DND-41 (cell line): ENCODE data around the gene TOMM7.

ENCODE experiments used
- ATAC-seq: fragments of 200-7000 bp; cut with Tn5 transposase; 3 replicates; pipeline ENCODE4 v1.9.1; 2021; ENCODE audit warnings: low read depth; ENCODE audit not compliant: insufficient read depth
- DNase-seq: peaks from one replicate; pipeline ENCODE4 v3.0.0-alpha.2; 2020
- H2AFZ ChIP-seq: 2 replicates; pipeline ENCODE4 v1.6.0; 2012; ENCODE audit warnings: low read depth, low read length
- H3K27ac ChIP-seq: 2 replicates; pipeline ENCODE4 v1.5.1; 2012; ENCODE audit warnings: low read length, inconsistent platforms
- H3K27me3 ChIP-seq: fragments of 200-600 bp; sonication (generic); 2 replicates; pipeline ENCODE4 v1.6.0; 2012; ENCODE audit warnings: low read length, mild to moderate bottlenecking, inconsistent platforms; ENCODE audit not compliant: insufficient read depth, poor library complexity
- H3K36me3 ChIP-seq: 2 replicates; pipeline ENCODE4 v1.5.1; 2012; ENCODE audit warnings: low read length, inconsistent platforms; ENCODE audit not compliant: insufficient read depth
- H3K4me1 ChIP-seq: 2 replicates; pipeline ENCODE4 v1.5.1; 2012; ENCODE audit warnings: mild to moderate bottlenecking, low read length; ENCODE audit not compliant: insufficient read depth
- H3K4me2 ChIP-seq: 2 replicates; pipeline ENCODE4 v1.6.0; 2012; ENCODE audit warnings: mild to moderate bottlenecking, moderate library complexity, low read length, inconsistent platforms; ENCODE audit not compliant: insufficient read depth
- H3K4me3 ChIP-seq, 2 experiments: fragments of 200-600 bp in 1 of 2; shearing (Covaris generic) in 1 of 2; 2 replicates each; pipeline ENCODE4 v1.5.1; 2012 to 2016; ENCODE audit warnings: inconsistent platforms in 2 of 2, low read length in 2 of 2, mild to moderate bottlenecking in 2 of 2, low read depth in 1 of 2, moderate library complexity in 1 of 2
- H3K79me2 ChIP-seq: 2 replicates; pipeline ENCODE4 v1.6.0; 2012; ENCODE audit warnings: low read length, inconsistent platforms; ENCODE audit not compliant: insufficient read depth
- H3K9ac ChIP-seq: 2 replicates; pipeline ENCODE4 v1.6.0; 2012; ENCODE audit warnings: low read depth, mild to moderate bottlenecking, inconsistent platforms, low read length, moderate library complexity
- H3K9me3 ChIP-seq: 2 replicates; pipeline ENCODE4 v1.5.1; 2012; ENCODE audit warnings: low read length, moderate library complexity, mild to moderate bottlenecking, inconsistent platforms; ENCODE audit not compliant: insufficient read depth, severe bottlenecking
- H4K20me1 ChIP-seq: 2 replicates; pipeline ENCODE4 v1.6.0; 2012; ENCODE audit warnings: low read length; ENCODE audit not compliant: insufficient read depth
- EZH2 ChIP-seq: IDR thresholded peaks from 3 replicates; pipeline ENCODE4 v1.6.1; 2012; ENCODE audit warnings: borderline replicate concordance, low read depth, mild to moderate bottlenecking, moderate library complexity, low read length, inconsistent platforms; ENCODE audit not compliant: severe bottlenecking
- TF ChIP-seq, protein P1 (sequence below): IDR thresholded peaks from 2 replicates; pipeline ENCODE4 v1.5.1; 2012; ENCODE audit warnings: borderline replicate concordance, low read length, moderate library complexity, mild to moderate bottlenecking; ENCODE audit not compliant: poor library complexity, severe bottlenecking; ENCODE audit errors: extremely low read depth

Gene TOMM7

DNA sequence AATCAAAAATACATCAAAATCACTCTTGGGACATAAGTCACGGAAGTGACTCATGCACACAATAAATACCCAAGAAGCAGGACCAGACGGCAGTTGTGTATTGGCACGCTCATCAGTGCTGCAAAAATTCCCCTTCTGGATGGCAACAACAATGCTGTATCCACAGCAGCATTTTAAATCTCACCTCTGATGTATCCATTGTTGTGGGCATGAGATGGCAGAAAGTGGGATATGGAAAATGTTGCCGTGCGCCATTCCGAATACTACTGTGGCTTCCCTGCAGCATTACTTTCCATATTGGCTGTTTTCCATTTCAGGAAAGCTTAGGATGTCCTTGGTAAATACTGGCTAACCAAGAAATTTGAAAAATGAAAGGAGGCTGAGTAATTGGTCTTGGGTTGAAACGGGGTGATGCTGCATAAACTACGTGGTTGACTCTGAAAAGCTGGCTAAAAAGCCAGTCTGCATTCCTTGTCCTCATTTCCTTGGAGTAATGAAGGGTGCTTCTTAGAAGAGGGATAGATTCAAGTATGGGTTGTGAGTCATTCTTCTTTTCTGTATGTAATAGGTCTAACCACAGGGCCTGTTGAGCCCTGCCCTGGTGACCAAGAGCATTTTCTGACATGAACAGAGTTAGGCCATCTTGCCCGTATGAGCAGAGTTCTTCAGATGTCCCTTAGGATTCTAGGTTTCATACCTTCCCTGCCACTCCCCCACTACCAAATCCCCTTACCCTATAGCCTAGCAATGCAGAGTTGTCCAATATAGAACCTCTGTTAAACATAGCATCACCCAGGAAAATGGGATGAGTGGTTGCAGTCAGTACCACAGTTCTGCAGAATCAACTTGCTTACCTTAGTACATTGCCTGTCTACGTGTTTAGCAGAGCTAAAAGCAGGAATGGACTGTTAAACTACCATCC is 36.3 kb upstream of the TOMM7 start:
- H2AFZ ChIP-seq = no peak overlapping the region
- H3K9me3 ChIP-seq = no peaks in the 10 kb centered on the region
- no peak for TF ChIP-seq EZH2
- TF ChIP-seq, protein P1, sequence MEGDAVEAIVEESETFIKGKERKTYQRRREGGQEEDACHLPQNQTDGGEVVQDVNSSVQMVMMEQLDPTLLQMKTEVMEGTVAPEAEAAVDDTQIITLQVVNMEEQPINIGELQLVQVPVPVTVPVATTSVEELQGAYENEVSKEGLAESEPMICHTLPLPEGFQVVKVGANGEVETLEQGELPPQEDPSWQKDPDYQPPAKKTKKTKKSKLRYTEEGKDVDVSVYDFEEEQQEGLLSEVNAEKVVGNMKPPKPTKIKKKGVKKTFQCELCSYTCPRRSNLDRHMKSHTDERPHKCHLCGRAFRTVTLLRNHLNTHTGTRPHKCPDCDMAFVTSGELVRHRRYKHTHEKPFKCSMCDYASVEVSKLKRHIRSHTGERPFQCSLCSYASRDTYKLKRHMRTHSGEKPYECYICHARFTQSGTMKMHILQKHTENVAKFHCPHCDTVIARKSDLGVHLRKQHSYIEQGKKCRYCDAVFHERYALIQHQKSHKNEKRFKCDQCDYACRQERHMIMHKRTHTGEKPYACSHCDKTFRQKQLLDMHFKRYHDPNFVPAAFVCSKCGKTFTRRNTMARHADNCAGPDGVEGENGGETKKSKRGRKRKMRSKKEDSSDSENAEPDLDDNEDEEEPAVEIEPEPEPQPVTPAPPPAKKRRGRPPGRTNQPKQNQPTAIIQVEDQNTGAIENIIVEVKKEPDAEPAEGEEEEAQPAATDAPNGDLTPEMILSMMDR = no peak
- no peak overlapping the region for H3K4me2 ChIP-seq
- H3K4me1 ChIP-seq = peaks cover 21% of the 10 kb centered on the region
- ATAC-seq = no peak
- H3K79me2 ChIP-seq = peaks cover 18% of the 10 kb centered on the region
- no peaks in the 10 kb centered on the region for H3K27me3 ChIP-seq
- H3K4me3 ChIP-seq = no peak overlapping the region
- no peak for DNase-seq
- H3K9ac ChIP-seq = no peak overlapping the region
- H4K20me1 ChIP-seq = no peaks in the 10 kb centered on the region
- H3K27ac ChIP-seq = no peak overlapping the region
- peaks cover 33% of the 10 kb centered on the region for H3K36me3 ChIP-seq

DNA sequence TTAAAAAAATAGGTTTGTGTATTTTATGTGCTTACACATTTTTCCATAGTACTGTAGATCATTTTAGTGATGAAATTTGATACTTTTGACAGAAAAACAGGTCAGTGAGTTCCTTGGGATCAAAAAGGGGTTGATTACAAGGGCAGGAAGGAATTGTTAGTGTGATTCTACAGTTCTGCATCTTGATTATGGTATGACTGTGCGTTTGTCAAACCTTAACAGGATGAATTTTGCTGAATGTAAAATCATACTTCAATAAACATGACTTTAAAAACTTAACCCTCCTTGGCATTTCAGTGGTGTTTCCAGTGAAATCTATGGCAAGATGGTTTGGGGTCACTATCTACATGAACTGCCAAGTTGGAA is 35.6 kb upstream of the TOMM7 start:
- H3K9me3 ChIP-seq = no peaks in the 10 kb centered on the region
- no peak overlapping the region for H3K4me3 ChIP-seq
- H3K27me3 ChIP-seq = no peaks in the 10 kb centered on the region
- no peak overlapping the region for H3K9ac ChIP-seq
- ATAC-seq = no peak
- TF ChIP-seq, protein P1 = no peak
- TF ChIP-seq EZH2 = no peak
- peaks cover 27% of the 10 kb centered on the region for H3K4me1 ChIP-seq
- H3K79me2 ChIP-seq = peaks cover 18% of the 10 kb centered on the region
- peaks cover 33% of the 10 kb centered on the region for H3K36me3 ChIP-seq
- no peak overlapping the region for H3K27ac ChIP-seq
- no peaks in the 10 kb centered on the region for H4K20me1 ChIP-seq
- H2AFZ ChIP-seq = no peak overlapping the region
- no peak for DNase-seq
- H3K4me2 ChIP-seq = no peak overlapping the region

DNA sequence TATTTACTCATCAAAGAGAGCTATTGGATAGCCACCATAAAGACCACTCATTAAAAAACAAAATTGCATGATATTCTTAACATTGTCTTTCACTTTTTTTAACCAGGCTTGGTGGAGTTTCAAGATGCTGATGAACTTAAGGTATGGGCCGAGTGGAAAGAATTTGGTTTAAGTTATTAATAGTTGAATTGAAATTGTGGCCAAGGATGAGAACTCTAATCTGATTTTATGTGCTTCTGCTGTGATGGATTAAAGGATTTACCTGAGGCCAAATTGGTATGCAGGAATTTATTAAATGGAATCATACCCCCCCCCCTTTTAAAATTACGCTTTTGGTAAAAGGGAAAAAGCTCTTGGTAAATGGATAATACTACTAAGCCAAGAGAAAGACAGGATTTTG is 33.8 kb upstream of the TOMM7 start:
- H3K36me3 ChIP-seq = peaks cover 33% of the 10 kb centered on the region

More for the DNA sequence above, 33.8 kb upstream of the TOMM7 start:
- ATAC-seq = no peak
- Histone ChIP-seq H3K4me3 (no peak overlapping the region), H3K27me3 (no peaks in the 10 kb centered on the region), H3K79me2 (peaks cover 18% of the 10 kb centered on the region), H3K4me2 (peak overlapping the region; percentile 87; the same call in 1 of the 2 replicates), H2AFZ (no peak overlapping the region), H4K20me1 (no peaks in the 10 kb centered on the region), H3K4me1 (peaks cover 28% of the 10 kb centered on the region), H3K9ac (no peak overlapping the region), H3K27ac (no peak overlapping the region), H3K9me3 (no peaks in the 10 kb centered on the region)
- no peak for TF ChIP-seq EZH2
- TF ChIP-seq, protein P1 = no peak
- DNase-seq = no peak
